ENCODE data around the gene PDCD2. TPM values are rescaled to one million over a fixed set of nuclear protein-coding genes. Genes with fewer than 3 reads are reported as not detected.
"Not testable (repeated sequence)": the region's sequence is repeated elsewhere in the genome, so short reads cannot be mapped to it uniquely, and the experiment has no call there.

The PDCD2 gene
- total and polyA plus RNA-seq, 2 donors (not counting 1 experiment from before 2014, with no cell fraction given), result 50.0 to 64.5 TPM

DNA sequence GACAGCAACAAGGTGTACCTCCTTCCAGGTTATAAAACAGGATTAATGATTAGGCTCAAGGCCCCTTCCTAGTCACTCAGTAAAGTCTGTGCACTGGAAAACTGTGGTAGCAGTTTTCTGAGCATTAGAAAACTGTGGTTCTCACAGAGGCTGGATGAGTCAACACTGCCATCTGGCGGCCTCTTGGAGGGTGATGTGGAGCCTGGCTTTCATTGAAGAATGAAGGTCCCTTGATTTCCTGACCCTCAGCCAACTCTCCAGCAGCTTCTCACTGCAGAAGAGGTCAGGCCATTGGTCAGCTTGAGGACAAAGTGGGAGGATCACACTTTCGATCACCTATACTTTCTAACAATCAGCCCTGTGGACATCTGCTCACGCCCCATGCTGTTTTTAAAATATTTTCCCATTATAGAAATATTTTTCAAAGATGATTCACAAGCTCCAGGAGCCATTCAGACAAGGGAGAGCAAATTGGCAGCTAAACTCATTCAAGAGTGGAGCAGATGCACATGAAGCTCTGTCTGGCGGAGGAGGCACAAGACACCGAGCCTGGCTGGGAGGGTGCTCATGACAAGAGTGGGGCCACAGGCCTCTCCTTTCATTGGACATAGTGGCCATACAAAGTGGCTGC, 54.5 kb downstream of the PDCD2 start:
- H3K27me3 ChIP-seq (replicated peaks in 1 of 4; ENCODE audit: control extremely low read depth in 1 of 4, control insufficient read depth in 3 of 4, insufficient read depth in 4 of 4, low read length in 3 of 4), result no peaks in the 10 kb centered on the region
- no peak overlapping the region for H3K4me3 Mint-ChIP-seq
- ChIA-PET CTCF (interaction anchor here (0.6 to 8.1 kb wide), 14 partner anchors 10 to 1637 kb away, joined by 3 to 56 read pairs (median 7); partner anchors contain the start of gene TBP), POLR2A (no interaction called here)
- H3K27ac Mint-ChIP-seq, result no peak overlapping the region
- H2AFZ ChIP-seq (ENCODE audit: insufficient read depth, low read depth, low read length, poor library complexity, severe bottlenecking), result no peak overlapping the region
- H3K9me3 ChIP-seq (ENCODE audit: control extremely low read depth in 1 of 3, control insufficient read depth in 2 of 3, insufficient read depth in 1 of 3, low read length in 2 of 3), result no peaks in the 10 kb centered on the region
- DNase-seq (peak; percentile 67), ATAC-seq (ENCODE audit: low read depth) (peak; percentile 49)
- H3K4me3 ChIP-seq (ENCODE audit: control extremely low read depth in 1 of 5, extremely low read depth in 1 of 5, insufficient read depth in 1 of 5, low read depth in 2 of 5, low read length in 4 of 5), result no peak overlapping the region
- H3K9me3 Mint-ChIP-seq (ENCODE audit: insufficient read depth), result no peaks in the 10 kb centered on the region
- no peak overlapping the region for H3K27ac ChIP-seq (ENCODE audit: low read length in 2 of 2)
- H3K4me2 ChIP-seq (replicated peaks; ENCODE audit: low read depth, low read length, poor library complexity, severe bottlenecking), result no peak overlapping the region
- H4K20me1 ChIP-seq (ENCODE audit: control insufficient read depth, insufficient read depth, low read length, poor library complexity, severe bottlenecking), result no peaks in the 10 kb centered on the region
- no peaks in the 10 kb centered on the region for H3K27me3 Mint-ChIP-seq
- peaks cover 0 to 16% of the 10 kb centered on the region in 2 experiments for H3K36me3 ChIP-seq (replicated peaks in 1 of 2; ENCODE audit: control extremely low read depth in 1 of 2, control insufficient read depth in 1 of 2, extremely low read depth in 1 of 2, insufficient read depth in 2 of 2, low read length in 1 of 2)
- 58% methylated on average over 3 of the region's 5 CpGs for WGBS (ENCODE audit: insufficient coverage)
- TF ChIP-seq, protein P1, sequence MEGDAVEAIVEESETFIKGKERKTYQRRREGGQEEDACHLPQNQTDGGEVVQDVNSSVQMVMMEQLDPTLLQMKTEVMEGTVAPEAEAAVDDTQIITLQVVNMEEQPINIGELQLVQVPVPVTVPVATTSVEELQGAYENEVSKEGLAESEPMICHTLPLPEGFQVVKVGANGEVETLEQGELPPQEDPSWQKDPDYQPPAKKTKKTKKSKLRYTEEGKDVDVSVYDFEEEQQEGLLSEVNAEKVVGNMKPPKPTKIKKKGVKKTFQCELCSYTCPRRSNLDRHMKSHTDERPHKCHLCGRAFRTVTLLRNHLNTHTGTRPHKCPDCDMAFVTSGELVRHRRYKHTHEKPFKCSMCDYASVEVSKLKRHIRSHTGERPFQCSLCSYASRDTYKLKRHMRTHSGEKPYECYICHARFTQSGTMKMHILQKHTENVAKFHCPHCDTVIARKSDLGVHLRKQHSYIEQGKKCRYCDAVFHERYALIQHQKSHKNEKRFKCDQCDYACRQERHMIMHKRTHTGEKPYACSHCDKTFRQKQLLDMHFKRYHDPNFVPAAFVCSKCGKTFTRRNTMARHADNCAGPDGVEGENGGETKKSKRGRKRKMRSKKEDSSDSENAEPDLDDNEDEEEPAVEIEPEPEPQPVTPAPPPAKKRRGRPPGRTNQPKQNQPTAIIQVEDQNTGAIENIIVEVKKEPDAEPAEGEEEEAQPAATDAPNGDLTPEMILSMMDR (IDR thresholded peaks at IDR 0.05), result peak; percentile 83
- TF ChIP-seq EZH2 (IDR thresholded peaks at IDR 0.05; ENCODE audit: borderline replicate concordance, insufficient read depth, low read depth, low read length, poor library complexity, severe bottlenecking), result no peak
- no peak overlapping the region for H3K9ac ChIP-seq (ENCODE audit: low read length)
- no peaks in the 10 kb centered on the region for H3K4me1 Mint-ChIP-seq
- H3K79me2 ChIP-seq (ENCODE audit: control insufficient read depth, insufficient read depth, low read length), result no peaks in the 10 kb centered on the region
- H3K4me1 ChIP-seq (ENCODE audit: control insufficient read depth in 2 of 2, insufficient read depth in 2 of 2, low read length in 2 of 2), result no peaks in the 10 kb centered on the region
- intact Hi-C loops (cut with micrococcal nuclease), result loop anchor here (1.0 kb wide), 3 partner anchors 699 to 1573 kb away; no protein-coding TSS in a partner anchor

DNA sequence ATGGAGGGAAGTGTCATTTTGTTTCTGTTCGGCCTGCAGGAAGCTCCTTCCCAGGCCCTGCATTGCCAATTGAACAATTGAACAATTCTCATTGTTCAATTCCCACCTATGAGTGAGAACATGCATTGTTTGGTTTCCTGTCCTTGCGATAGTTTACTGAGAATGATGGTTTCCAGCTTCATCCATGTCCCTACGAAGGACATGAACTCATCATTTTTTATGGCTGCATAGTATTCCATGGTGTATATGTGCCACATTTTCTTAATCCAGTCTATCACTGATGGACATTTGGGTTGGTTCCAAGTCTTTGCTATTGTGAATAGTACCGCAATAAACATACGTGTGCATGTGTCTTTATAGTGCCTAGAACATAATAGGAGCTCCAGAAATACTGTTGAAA, 56.4 kb downstream of the PDCD2 start:
- POLR2A ChIA-PET; H3K9me3 ChIP-seq (ENCODE audit: control extremely low read depth in 1 of 3, control insufficient read depth in 2 of 3, insufficient read depth in 1 of 3, low read length in 2 of 3); H3K27me3 Mint-ChIP-seq; H3K4me1 ChIP-seq (ENCODE audit: control insufficient read depth in 2 of 2, insufficient read depth in 2 of 2, low read length in 2 of 2); intact Hi-C loops (cut with micrococcal nuclease); ATAC-seq (ENCODE audit: low read depth); H3K4me3 Mint-ChIP-seq; H3K4me3 ChIP-seq (ENCODE audit: control extremely low read depth in 1 of 5, extremely low read depth in 1 of 5, insufficient read depth in 1 of 5, low read depth in 2 of 5, low read length in 4 of 5); H3K27me3 ChIP-seq (replicated peaks in 1 of 4; ENCODE audit: control extremely low read depth in 1 of 4, control insufficient read depth in 3 of 4, insufficient read depth in 4 of 4, low read length in 3 of 4); DNase-seq; H2AFZ ChIP-seq (ENCODE audit: insufficient read depth, low read depth, low read length, poor library complexity, severe bottlenecking); H3K4me1 Mint-ChIP-seq; H3K27ac Mint-ChIP-seq; H3K9me3 Mint-ChIP-seq (ENCODE audit: insufficient read depth); H3K4me2 ChIP-seq (replicated peaks; ENCODE audit: low read depth, low read length, poor library complexity, severe bottlenecking); H3K9ac ChIP-seq (ENCODE audit: low read length); H3K79me2 ChIP-seq (ENCODE audit: control insufficient read depth, insufficient read depth, low read length); H3K27ac ChIP-seq (ENCODE audit: low read length in 2 of 2); H3K36me3 ChIP-seq (replicated peaks in 1 of 2; ENCODE audit: control extremely low read depth in 1 of 2, control insufficient read depth in 1 of 2, extremely low read depth in 1 of 2, insufficient read depth in 2 of 2, low read length in 1 of 2); H4K20me1 ChIP-seq (ENCODE audit: control insufficient read depth, insufficient read depth, low read length, poor library complexity, severe bottlenecking): not testable (repeated sequence)
- WGBS (ENCODE audit: insufficient coverage), result no CpG with 5 or more reads among the region's 5 CpGs
- CTCF ChIA-PET, result interaction anchor here (1.0 to 8.1 kb wide), 6 partner anchors 8 to 1570 kb away, joined by 3 to 56 read pairs (median 14); no protein-coding TSS in a partner anchor
